Memory B cell (primary cell): Measurements from ENCODE around the gene CLK3.
A peak's percentile ranks its signal among the peaks of the same experiment; 100 is the strongest.

Source experiments
- ATAC-seq: fragments of 150-1000 bp; cut with Tn5 transposase; 2 replicates; pipeline ENCODE4 v1.10.0; 2021; ENCODE audit warnings: low read depth, mild to moderate bottlenecking, moderate library complexity
- DNase-seq, 2 donors: peaks; one replicate each; pipeline ENCODE4 v3.0.0; 2022; ENCODE audit warnings: low spot score in 2 of 2
- H3K27ac Mint-ChIP-seq: one replicate; pipeline ENCODE4 v1.8.0; 2022; ENCODE audit warnings: mild to moderate bottlenecking, moderate library complexity, mixed read lengths
- H3K27me3 Mint-ChIP-seq: one replicate; pipeline ENCODE4 v1.8.0; 2022; ENCODE audit warnings: mixed read lengths
- H3K36me3 Mint-ChIP-seq: one replicate; pipeline ENCODE4 v1.8.0; 2022; ENCODE audit warnings: mild to moderate bottlenecking, mixed read lengths
- H3K4me1 Mint-ChIP-seq: one replicate; pipeline ENCODE4 v1.8.0; 2022; ENCODE audit warnings: mixed read lengths
- H3K4me3 Mint-ChIP-seq: one replicate; pipeline ENCODE4 v1.8.0; 2022; ENCODE audit warnings: mild to moderate bottlenecking, moderate library complexity, mixed read lengths
- H3K9me3 Mint-ChIP-seq: one replicate; pipeline ENCODE4 v1.8.0; 2022; ENCODE audit warnings: mixed read lengths

The CLK3 gene

GRCh38 chr15:74631087-74631385 is 15.4 kb downstream of the CLK3 start:
- DNase-seq: no peak
- H3K27ac Mint-ChIP-seq: peak overlapping the region; percentile 28
- peaks cover 29% of the 10 kb centered on the region for H3K36me3 Mint-ChIP-seq
- no peak for ATAC-seq
- H3K27me3 Mint-ChIP-seq: no peaks in the 10 kb centered on the region
- peaks cover 42% of the 10 kb centered on the region for H3K4me1 Mint-ChIP-seq
- no peak overlapping the region for H3K4me3 Mint-ChIP-seq
- no peaks in the 10 kb centered on the region for H3K9me3 Mint-ChIP-seq

- no peaks in the 10 kb centered on the region for H3K9me3 Mint-ChIP-seq
- H3K4me3 Mint-ChIP-seq: no peak overlapping the region
- no peaks in the 10 kb centered on the region for H3K27me3 Mint-ChIP-seq
- peaks cover 40% of the 10 kb centered on the region for H3K4me1 Mint-ChIP-seq
- peaks cover 33% of the 10 kb centered on the region for H3K36me3 Mint-ChIP-seq
- ATAC-seq (no peak), DNase-seq (no peak)
- H3K27ac Mint-ChIP-seq: peak overlapping the region; percentile 28
Observed at GRCh38 chr15:74631408-74631807, 15.8 kb downstream of the CLK3 start.

GRCh38 chr15:74631935-74632560 is 16.4 kb downstream of the CLK3 start:
- Mint-ChIP-seq H3K27me3 (no peaks in the 10 kb centered on the region), H3K27ac (no peak overlapping the region), H3K4me3 (no peak overlapping the region), H3K9me3 (no peaks in the 10 kb centered on the region), H3K36me3 (peaks cover 34% of the 10 kb centered on the region), H3K4me1 (peaks cover 35% of the 10 kb centered on the region)
- peak; percentile 23 for ATAC-seq
- peak; percentile 49 to 66 for DNase-seq

- peaks cover 30% of the 10 kb centered on the region for H3K4me1 Mint-ChIP-seq
- no peaks in the 10 kb centered on the region for H3K9me3 Mint-ChIP-seq
- H3K36me3 Mint-ChIP-seq: peaks cover 30% of the 10 kb centered on the region
- no peaks in the 10 kb centered on the region for H3K27me3 Mint-ChIP-seq
- DNase-seq: no peak
- no peak overlapping the region for H3K4me3 Mint-ChIP-seq
- no peak overlapping the region for H3K27ac Mint-ChIP-seq
- no peak for ATAC-seq
Observed at GRCh38 chr15:74632601-74633000, 17.0 kb downstream of the CLK3 start.

DNA sequence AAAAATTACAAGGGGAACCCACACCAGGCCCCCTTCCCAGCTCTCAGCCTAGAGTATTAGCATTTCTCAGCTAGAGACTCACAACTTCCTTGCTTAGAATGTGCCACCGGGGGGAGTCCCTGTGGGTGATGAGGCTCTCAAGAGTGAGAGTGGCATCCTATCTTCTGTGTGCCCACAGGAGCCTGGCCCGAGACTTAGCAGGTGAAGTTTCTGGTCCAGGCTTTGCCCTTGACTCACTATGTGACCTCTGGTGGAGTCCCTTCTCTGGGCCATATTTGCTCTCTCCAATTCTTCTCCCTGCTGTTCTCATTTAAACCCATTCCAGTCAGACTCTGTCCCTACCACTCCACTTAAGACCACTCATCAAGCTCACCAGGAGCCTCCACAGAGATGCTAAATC is 18.1 kb downstream of the CLK3 start:
- Mint-ChIP-seq H3K4me3 (no peak overlapping the region), H3K9me3 (no peaks in the 10 kb centered on the region), H3K27ac (no peak overlapping the region), H3K36me3 (peaks cover 34% of the 10 kb centered on the region), H3K4me1 (peaks cover 24% of the 10 kb centered on the region), H3K27me3 (no peaks in the 10 kb centered on the region)
- DNase-seq (no peak), ATAC-seq (no peak)

GRCh38 chr15:74635228-74635627 is 19.6 kb downstream of the CLK3 start:
- Mint-ChIP-seq H3K9me3 (no peaks in the 10 kb centered on the region), H3K4me1 (peaks cover 20% of the 10 kb centered on the region), H3K4me3 (no peak overlapping the region), H3K36me3 (peaks cover 34% of the 10 kb centered on the region), H3K27ac (peak overlapping the region; percentile 22), H3K27me3 (no peaks in the 10 kb centered on the region)
- DNase-seq (peak; percentile 72 to 77), ATAC-seq (peak; percentile 63)

DNA sequence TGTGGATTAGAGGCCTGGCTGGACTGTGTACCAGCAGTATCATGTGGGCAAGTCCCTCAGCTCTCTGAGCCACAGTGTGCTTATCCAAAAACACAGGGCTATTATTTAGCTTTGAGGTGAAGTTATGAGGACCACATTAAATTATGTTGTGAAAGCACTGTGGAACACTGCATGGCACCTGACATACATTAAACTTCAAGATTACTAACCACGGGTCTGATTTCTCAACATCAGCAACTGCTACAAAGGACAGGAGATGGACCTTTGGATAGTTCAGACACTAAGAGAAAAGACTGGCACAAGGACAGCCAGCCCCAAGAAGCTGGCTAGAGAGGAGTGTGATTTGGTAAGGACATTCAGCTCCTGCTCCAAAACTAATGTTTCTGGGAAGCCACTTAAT is 21.3 kb downstream of the CLK3 start:
- no peak overlapping the region for H3K4me3 Mint-ChIP-seq
- no peak for DNase-seq
- no peak overlapping the region for H3K27ac Mint-ChIP-seq
- no peaks in the 10 kb centered on the region for H3K27me3 Mint-ChIP-seq
- H3K4me1 Mint-ChIP-seq: peaks cover 9% of the 10 kb centered on the region
- H3K36me3 Mint-ChIP-seq: peaks cover 33% of the 10 kb centered on the region
- H3K9me3 Mint-ChIP-seq: no peaks in the 10 kb centered on the region
- ATAC-seq: no peak

- ATAC-seq: no peak
- peaks cover 15% of the 10 kb centered on the region for H3K36me3 Mint-ChIP-seq
- H3K4me3 Mint-ChIP-seq: no peak overlapping the region
- H3K27ac Mint-ChIP-seq: no peak overlapping the region
- no peaks in the 10 kb centered on the region for H3K9me3 Mint-ChIP-seq
- peaks cover 3% of the 10 kb centered on the region for H3K4me1 Mint-ChIP-seq
- no peaks in the 10 kb centered on the region for H3K27me3 Mint-ChIP-seq
- DNase-seq: no peak
Observed at GRCh38 chr15:74641151-74641550, 25.5 kb downstream of the CLK3 start.

- no peak for ATAC-seq
- Mint-ChIP-seq H3K9me3 (no peaks in the 10 kb centered on the region), H3K27me3 (no peaks in the 10 kb centered on the region), H3K27ac (no peak overlapping the region), H3K4me3 (no peak overlapping the region), H3K4me1 (peaks cover 3% of the 10 kb centered on the region), H3K36me3 (peaks cover 13% of the 10 kb centered on the region)
- no peak for DNase-seq
Observed at GRCh38 chr15:74642348-74642733, 26.7 kb downstream of the CLK3 start.

GRCh38 chr15:74642734-74643664 is 27.4 kb downstream of the CLK3 start:
- Mint-ChIP-seq H3K4me3 (no peak overlapping the region), H3K36me3 (peaks cover 11% of the 10 kb centered on the region), H3K4me1 (peaks cover 3% of the 10 kb centered on the region), H3K27ac (no peak overlapping the region), H3K9me3 (no peaks in the 10 kb centered on the region), H3K27me3 (no peaks in the 10 kb centered on the region)
- no peak for ATAC-seq
- DNase-seq: no peak

- no peaks in the 10 kb centered on the region for H3K9me3 Mint-ChIP-seq
- H3K27me3 Mint-ChIP-seq: no peaks in the 10 kb centered on the region
- DNase-seq (no peak), ATAC-seq (no peak)
- no peak overlapping the region for H3K27ac Mint-ChIP-seq
- peaks cover 5% of the 10 kb centered on the region for H3K4me1 Mint-ChIP-seq
- no peak overlapping the region for H3K4me3 Mint-ChIP-seq
- H3K36me3 Mint-ChIP-seq: peaks cover 9% of the 10 kb centered on the region
Observed at GRCh38 chr15:74643665-74644204, 28.1 kb downstream of the CLK3 start.

- no peak overlapping the region for H3K27ac Mint-ChIP-seq
- no peaks in the 10 kb centered on the region for H3K27me3 Mint-ChIP-seq
- peaks cover 11% of the 10 kb centered on the region for H3K4me1 Mint-ChIP-seq
- DNase-seq: no peak
- peaks cover 7% of the 10 kb centered on the region for H3K36me3 Mint-ChIP-seq
- H3K9me3 Mint-ChIP-seq: no peaks in the 10 kb centered on the region
- no peak overlapping the region for H3K4me3 Mint-ChIP-seq
- no peak for ATAC-seq
Observed at GRCh38 chr15:74646480-74646879, 30.8 kb downstream of the CLK3 start.

GRCh38 chr15:74648051-74648842 is 32.6 kb downstream of the CLK3 start:
- Mint-ChIP-seq H3K36me3 (peaks cover 7% of the 10 kb centered on the region), H3K4me3 (no peak overlapping the region), H3K27ac (no peak overlapping the region), H3K9me3 (no peaks in the 10 kb centered on the region), H3K27me3 (no peaks in the 10 kb centered on the region), H3K4me1 (peaks cover 15% of the 10 kb centered on the region)
- no peak for DNase-seq
- ATAC-seq: no peak

DNA sequence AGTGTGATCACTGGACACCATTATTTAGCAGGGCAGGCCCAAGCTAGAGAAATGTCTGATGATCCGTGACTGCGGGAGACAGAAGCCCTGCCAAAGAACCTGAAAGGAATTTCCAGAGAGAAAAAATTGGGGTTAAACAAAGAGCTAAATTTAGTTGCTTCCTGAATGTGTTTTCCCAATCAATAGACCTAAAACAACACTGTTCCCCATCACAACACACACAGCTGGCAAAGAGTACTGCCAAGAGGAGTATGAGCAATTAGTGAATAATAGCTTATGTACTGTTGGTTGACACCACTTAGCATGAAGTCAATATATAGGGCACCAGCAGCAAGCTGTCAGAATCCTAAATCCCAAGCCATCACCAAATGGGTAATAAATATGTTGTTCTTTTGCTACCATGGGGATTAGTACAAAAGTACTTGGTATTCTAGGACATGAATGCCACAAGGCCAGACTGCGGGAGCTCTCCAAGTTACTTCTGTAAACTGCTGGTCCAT is 35.7 kb downstream of the CLK3 start:
- Mint-ChIP-seq H3K9me3 (no peaks in the 10 kb centered on the region), H3K27ac (no peak overlapping the region), H3K36me3 (peaks cover 12% of the 10 kb centered on the region), H3K27me3 (no peaks in the 10 kb centered on the region), H3K4me1 (peaks cover 17% of the 10 kb centered on the region), H3K4me3 (no peak overlapping the region)
- DNase-seq: no peak
- no peak for ATAC-seq
